Smooth muscle cell (in vitro differentiated cells): ENCODE measurements around the gene NAV1. TPM values are rescaled to one million over a fixed set of nuclear protein-coding genes. Genes with fewer than 3 reads are reported as not detected.

ENCODE experiments used
- DNase-seq: peaks from one replicate; lab custom pipeline; 2025; ENCODE audit not compliant: unreplicated experiment; lab: John Stamatoyannopoulos, UW
- H2AFZ ChIP-seq: fragments of 200-600 bp; sonication (generic); 2 replicates; pipeline ENCODE4 v1.6.0; 2016; ENCODE audit warnings: antibody characterized with exemption, low read depth, mild to moderate bottlenecking
- H3F3A ChIP-seq: fragments of 200-600 bp; sonication (generic); 2 replicates; pipeline ENCODE4 v1.6.0; 2017; ENCODE audit warnings: antibody characterized with exemption, low read depth
- H3K27ac ChIP-seq: fragments of 200-600 bp; sonication (generic); 2 replicates; pipeline ENCODE4 v1.5.1; 2016; ENCODE audit warnings: low read depth, mild to moderate bottlenecking
- H3K27me3 ChIP-seq: fragments of 200-600 bp; sonication (generic); 2 replicates; pipeline ENCODE4 v1.6.1; 2016; ENCODE audit warnings: low read depth, mild to moderate bottlenecking
- H3K36me3 ChIP-seq: fragments of 200-600 bp; sonication (generic); 2 replicates; pipeline ENCODE4 v1.5.1; 2016; ENCODE audit warnings: low read depth
- H3K4me1 ChIP-seq: fragments of 200-600 bp; sonication (generic); 2 replicates; pipeline ENCODE4 v1.5.1; 2016; ENCODE audit warnings: low read depth
- H3K4me2 ChIP-seq: fragments of 200-600 bp; sonication (generic); 2 replicates; pipeline ENCODE4 v1.6.0; 2016; ENCODE audit warnings: mild to moderate bottlenecking
- H3K4me3 ChIP-seq: fragments of 200-600 bp; sonication (generic); 2 replicates; pipeline ENCODE4 v1.5.1; 2016; ENCODE audit warnings: mild to moderate bottlenecking
- H3K79me2 ChIP-seq: fragments of 200-600 bp; sonication (generic); 2 replicates; pipeline ENCODE4 v1.6.0; 2016; ENCODE audit warnings: low read depth, mild to moderate bottlenecking
- H3K9ac ChIP-seq: fragments of 200-600 bp; sonication (generic); 2 replicates; pipeline ENCODE4 v1.6.0; 2016; ENCODE audit warnings: low read depth
- H3K9me3 ChIP-seq: fragments of 200-600 bp; sonication (generic); replicated peaks from 2 replicates; pipeline ENCODE4 v1.5.1; 2016; ENCODE audit warnings: low read depth
- H4K20me1 ChIP-seq: fragments of 200-600 bp; sonication (generic); 2 replicates; pipeline ENCODE4 v1.6.0; 2016; ENCODE audit warnings: low read depth
- WGBS: methylation state at CpG from one replicate; pipeline ENCODE4 v1.1.7; 2016; ENCODE audit warnings: low lambda C conversion rate; 5-methylcytosine and 5-hydroxymethylcytosine counted together
- polyA plus RNA-seq: library from polyadenylated mRNA; unstranded; fragments of >200 nt; fragmentation: Nextera tagmentation; extraction: Ambion mirVana; gene quantifications from 2 replicates; pipeline ENCODE4 v1.2.1, GENCODE V29; 2016
- total RNA-seq: library from RNA; depleted of rRNA; stranded (reverse); fragments of >200 nt; gene quantifications from 2 replicates; pipeline ENCODE4 v1.2.3, GENCODE V29; 2014
- TF ChIP-seq, protein P1 (sequence below): fragments of 200-600 bp; sonication (generic); IDR thresholded peaks from 2 replicates; pipeline ENCODE4 v1.5.1; 2017; ENCODE audit warnings: borderline replicate concordance, mild to moderate bottlenecking, antibody characterized with exemption; ENCODE audit not compliant: insufficient read depth, poor library complexity, severe bottlenecking

NAV1 gene
- total and polyA plus RNA-seq, 2 experiments from 2014 or later: 52.3 to 71.1 TPM

DNA sequence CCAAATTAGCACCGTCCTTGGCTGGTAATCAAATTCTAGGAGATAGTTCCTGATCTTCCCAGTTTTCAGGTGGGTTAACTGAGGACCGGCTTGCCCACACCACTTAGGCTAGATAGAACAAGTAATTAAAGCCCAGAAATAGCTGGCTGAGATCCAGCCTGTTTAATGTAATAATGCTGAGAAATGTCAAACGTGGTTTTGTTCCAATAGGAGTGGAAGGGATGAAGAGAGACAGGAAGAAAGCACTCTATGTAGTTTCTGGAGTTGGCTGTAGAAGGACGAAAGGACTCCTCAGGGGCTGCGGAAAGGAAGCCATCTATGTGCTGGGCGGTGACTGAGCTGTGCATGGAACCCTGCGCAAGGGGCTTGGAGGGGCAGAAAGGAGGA, 18.6 kb downstream of the NAV1 start:
- Histone ChIP-seq H3K4me1 (peaks cover 35% of the 10 kb centered on the region), H3K4me3 (no peak overlapping the region), H3K79me2 (peaks cover 76% of the 10 kb centered on the region), H3K27me3 (no peaks in the 10 kb centered on the region), H3K36me3 (no peaks in the 10 kb centered on the region), H3F3A (peaks cover 44% of the 10 kb centered on the region), H3K9ac (no peak overlapping the region), H3K4me2 (peak overlapping the region; percentile 64), H2AFZ (no peak overlapping the region), H3K27ac (peak overlapping the region; percentile 97), H3K9me3 (no peaks in the 10 kb centered on the region), H4K20me1 (no peaks in the 10 kb centered on the region)
- TF ChIP-seq, protein P1, sequence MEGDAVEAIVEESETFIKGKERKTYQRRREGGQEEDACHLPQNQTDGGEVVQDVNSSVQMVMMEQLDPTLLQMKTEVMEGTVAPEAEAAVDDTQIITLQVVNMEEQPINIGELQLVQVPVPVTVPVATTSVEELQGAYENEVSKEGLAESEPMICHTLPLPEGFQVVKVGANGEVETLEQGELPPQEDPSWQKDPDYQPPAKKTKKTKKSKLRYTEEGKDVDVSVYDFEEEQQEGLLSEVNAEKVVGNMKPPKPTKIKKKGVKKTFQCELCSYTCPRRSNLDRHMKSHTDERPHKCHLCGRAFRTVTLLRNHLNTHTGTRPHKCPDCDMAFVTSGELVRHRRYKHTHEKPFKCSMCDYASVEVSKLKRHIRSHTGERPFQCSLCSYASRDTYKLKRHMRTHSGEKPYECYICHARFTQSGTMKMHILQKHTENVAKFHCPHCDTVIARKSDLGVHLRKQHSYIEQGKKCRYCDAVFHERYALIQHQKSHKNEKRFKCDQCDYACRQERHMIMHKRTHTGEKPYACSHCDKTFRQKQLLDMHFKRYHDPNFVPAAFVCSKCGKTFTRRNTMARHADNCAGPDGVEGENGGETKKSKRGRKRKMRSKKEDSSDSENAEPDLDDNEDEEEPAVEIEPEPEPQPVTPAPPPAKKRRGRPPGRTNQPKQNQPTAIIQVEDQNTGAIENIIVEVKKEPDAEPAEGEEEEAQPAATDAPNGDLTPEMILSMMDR: no peak
- 59% methylated on average over 7 of the region's 7 CpGs for WGBS
- DNase-seq: no peak

DNA sequence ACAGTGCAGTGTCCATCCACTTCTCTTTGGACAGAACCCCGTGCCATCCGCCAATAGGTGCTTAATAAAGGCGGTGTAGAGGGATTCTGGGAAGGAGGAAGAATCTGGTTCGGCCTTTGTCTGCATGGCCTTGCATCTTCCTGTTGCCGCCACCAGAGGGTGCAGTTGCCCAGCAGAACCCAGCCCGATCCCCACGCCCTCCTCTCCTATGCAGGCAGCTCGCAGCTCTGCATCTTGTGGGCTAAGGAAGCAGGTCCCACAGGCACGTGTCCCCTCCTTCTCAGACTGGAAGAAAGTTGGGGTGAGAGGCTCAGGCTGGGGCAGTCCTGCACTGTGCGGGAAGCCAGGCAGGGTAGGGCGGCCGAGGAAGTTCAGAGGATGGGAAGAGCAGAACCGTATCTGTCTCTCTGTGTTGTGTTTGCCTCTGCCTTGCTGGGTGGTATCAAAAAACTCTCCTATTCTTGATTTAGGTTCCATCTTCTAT, 20.8 kb downstream of the NAV1 start:
- Histone ChIP-seq H2AFZ (no peak overlapping the region), H3K9ac (no peak overlapping the region), H3K27ac (peak overlapping the region; percentile 100), H3K36me3 (no peaks in the 10 kb centered on the region), H3K4me1 (peaks cover 21% of the 10 kb centered on the region), H3K9me3 (no peaks in the 10 kb centered on the region), H3K4me2 (peak overlapping the region; percentile 55), H3K79me2 (peaks cover 78% of the 10 kb centered on the region), H4K20me1 (peaks cover 4% of the 10 kb centered on the region), H3K4me3 (no peak overlapping the region), H3K27me3 (no peaks in the 10 kb centered on the region), H3F3A (peaks cover 39% of the 10 kb centered on the region)
- TF ChIP-seq, protein P1: peak; percentile 85
- WGBS: 19% methylated on average over 13 of the region's 13 CpGs
- peak; percentile 46 for DNase-seq

DNA sequence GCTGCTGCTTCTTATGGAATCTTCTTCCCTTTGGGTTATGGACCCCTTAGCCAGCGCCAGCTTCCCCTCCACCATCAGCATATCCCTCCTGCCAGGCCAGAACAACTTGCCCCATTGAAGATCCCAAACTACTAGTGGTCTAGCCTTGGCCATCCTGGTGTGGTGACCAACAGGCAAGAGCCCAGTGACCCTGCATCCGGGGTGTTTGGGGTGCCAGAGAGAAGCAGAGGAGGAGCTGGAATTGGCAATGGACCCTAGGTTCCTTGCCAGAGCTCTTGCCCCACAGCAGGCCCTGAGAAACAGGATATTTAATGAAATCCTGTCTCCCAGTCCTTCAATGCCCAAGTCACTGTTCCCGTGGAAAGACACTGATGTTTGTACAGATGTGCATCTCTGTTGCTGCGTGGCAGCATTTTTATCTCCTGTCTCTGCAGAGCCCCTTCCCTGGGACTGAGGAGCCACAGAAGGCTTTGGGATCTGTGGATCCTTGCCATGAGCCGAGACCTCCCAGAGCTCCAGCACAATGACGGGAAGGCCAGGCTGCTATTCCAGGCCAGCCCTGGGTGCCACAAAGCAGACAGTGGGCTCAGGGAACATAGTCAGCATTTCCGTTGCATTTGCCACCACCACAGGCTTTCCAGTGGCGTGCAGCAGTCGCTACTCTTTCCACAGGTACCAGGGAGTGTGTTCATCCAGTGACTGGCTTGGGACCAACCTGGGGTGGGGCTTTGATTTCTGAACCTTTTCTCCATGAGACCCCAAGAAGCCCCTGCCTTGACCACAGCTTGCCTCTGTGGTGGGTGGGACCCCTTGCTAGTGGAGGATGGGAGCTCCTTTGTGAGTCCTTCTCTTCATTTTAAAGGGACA, 21.6 kb downstream of the NAV1 start:
- WGBS: 42% methylated on average over 9 of the region's 9 CpGs
- Histone ChIP-seq H3F3A (peaks cover 33% of the 10 kb centered on the region), H3K36me3 (no peaks in the 10 kb centered on the region), H3K79me2 (peaks cover 78% of the 10 kb centered on the region), H3K27ac (peak overlapping the region; percentile 100), H3K4me2 (peak overlapping the region; percentile 55), H4K20me1 (peaks cover 4% of the 10 kb centered on the region), H3K9me3 (no peaks in the 10 kb centered on the region), H3K4me1 (peaks cover 20% of the 10 kb centered on the region), H3K4me3 (no peak overlapping the region), H3K27me3 (no peaks in the 10 kb centered on the region), H2AFZ (no peak overlapping the region), H3K9ac (peak overlapping the region; percentile 92)
- TF ChIP-seq, protein P1: no peak
- DNase-seq: no peak
